Effector CD4-positive, alpha-beta T cell (primary cell): ENCODE data around the gene NAP1L1.

Source experiments
- DNase-seq: peaks from one replicate; pipeline ENCODE4 v3.0.0-alpha.2; 2020

Gene NAP1L1

DNA sequence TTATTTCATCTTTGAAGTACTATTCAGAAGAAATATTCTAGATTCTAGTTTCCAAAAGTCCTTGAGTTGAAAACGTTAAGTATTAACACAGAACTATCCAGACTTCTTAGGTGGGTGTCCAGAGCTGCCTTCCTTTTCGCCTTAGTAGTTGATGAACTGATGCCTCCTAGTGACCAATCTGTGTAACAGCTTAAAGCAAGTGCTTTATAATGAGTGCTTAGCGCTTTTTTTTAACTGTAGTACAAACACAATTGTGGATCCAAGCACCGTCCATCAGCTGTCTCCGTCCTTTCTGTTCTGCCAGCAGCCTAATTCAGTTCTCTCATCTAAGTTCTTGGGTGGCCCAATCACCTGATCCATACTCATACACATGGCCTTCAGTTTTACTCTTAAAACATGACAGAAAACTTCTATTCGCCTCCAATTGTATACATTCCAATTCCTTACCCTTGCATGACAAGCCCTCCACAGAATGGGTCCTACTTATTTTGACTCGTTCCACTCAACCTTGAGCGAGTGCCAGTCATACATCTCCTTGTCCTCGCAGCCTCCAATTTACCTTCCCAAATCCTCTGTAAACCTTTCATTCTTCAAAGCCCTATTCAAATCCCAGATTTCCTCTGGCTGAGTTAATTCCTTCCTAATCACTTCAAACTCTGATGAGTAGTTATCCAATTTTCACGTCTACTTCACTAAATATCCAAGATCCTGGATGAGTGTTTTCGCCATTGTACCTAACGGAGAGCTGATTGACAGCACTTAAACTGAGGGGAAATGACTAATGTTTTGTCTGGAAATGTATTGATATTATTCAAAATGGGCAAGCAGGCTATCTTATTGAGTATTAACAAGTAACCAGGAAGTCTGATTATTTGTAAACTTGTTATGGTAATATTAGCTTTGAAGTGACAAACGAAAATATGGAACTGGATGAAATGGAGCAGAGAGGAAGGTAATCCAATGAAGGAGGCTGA, 47.1 kb downstream of the NAP1L1 start:
- DNase-seq: peak; percentile 18

- no peak for DNase-seq
Measured at GRCh38 chr12:76035045-76035444, 49.4 kb downstream of the NAP1L1 start.

DNA sequence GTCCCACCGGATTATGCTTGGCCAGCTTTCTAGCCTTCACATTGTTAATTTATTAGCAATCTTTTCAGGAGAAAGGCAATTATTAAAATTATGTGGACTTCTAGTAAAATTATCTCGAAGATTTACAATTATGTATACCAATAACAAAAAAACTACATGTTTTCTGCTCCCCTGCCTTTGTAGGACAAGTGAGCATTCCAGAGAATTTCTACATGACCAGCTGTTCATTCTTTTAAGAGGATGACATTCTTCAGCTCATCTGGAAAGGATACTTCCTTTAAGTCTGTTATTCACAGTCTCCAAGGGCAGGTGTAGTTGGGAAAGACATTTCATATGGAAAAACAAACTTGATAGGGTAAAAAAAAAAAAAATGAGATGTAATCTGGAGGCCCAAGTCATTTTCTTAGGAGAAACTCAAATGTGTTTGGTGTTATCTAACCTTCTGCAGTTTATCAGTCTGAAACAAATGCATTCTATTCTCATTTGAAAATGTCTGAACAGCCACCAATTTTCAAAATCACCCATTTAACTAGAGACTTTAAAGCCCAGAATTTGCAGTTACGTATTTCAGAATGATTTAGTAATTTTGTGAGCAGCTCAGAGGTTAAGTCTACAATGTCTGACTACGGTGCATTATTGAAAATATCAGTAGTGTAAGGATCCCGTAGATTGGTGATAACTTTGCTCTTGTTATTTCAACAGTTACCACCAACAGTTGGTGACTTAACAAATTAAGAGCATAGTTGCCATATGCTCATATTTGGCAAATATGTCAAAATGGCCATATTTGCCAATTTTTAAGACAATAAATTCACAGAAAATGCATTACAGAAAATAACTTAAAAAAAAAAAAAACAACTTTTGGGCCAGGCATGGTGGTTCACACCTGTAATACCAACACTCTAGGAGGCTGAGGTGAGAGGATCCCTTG, 51.1 kb downstream of the NAP1L1 start:
- no peak for DNase-seq

DNA sequence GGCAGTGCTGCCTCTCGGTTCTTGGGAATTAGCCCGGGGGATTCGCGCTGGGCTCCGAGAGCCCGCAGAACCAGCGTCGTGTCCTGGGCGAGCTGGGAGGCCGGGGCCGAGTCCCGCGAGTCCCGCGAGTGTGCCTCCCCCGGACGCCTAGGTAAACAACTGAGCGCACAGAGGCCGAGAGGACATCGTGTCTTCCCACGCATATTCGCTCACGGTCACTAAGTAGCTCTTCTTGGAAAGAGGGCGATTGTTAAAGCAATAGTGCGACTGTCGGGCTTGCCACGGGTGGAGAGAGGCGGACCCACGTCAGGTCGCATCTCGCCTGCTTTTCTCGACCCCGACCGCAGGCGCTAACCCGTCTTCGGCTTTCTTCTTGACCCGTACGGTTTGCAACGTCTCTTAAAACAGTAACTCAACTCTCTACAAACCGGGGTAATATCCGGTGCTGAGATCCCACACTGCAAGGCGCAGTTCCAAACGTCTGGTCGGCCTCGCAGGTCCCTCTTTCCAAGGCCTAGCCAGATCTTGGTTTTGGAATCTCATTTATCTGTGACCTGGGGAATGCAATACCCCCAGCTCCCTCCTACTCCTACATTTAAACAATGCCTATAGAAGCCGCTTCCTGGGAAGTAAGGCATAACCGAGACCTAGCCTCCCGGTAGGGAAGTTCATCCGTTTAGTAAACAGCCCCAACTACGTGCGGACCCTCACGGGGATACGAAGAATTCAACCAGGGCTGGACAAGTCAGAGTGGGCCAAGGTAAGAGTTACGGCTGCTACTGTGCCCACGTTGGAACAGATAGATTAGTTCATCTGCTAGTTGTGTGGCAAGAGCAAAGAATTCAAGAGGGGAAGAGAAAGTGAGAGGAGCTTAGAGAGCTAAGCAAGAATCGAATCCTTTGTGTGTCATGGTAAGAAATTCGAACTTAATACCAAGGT, 52.2 kb downstream of the NAP1L1 start:
- DNase-seq: peak; percentile 7

DNA sequence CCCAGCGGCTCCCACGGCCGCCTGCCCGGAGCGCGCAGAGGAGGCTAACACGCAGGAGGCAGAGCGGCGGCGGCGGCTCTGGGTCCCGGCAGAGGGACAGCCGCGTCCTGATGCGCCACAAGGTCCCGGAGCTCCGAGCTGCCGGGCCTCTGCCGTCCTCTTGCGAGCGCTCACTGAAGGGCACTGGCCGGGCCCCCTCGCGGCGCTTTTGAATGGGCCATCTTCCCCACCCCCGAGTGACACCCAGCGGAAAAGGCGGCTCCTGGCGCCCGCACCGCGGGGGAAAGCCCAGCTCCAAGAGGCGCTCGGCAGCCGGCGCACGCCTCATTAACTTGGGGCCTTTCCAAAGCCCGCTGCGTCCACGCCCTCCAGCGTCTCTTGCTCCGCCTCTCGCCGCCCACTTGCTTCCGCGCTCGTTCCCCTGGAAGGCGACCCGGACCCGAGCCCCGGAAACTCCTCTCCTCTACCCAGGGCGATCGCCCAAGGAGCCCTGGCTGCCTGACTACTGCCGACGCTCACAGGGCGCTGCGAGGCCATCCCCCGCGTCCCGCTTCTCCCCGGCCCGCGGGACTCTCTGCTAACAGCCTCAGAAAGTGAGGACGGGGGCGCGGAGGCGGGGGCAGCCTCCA, 53.0 kb downstream of the NAP1L1 start, which contains the start of gene PHLDA1:
TSS of gene PHLDA1 (minus strand) at position 363 of the 629 bp plus-strand sequence.
- peak; percentile 87 for DNase-seq

- DNase-seq: no peak
Measured at GRCh38 chr12:76031081-76031413, 53.4 kb downstream of the NAP1L1 start.

GRCh38 chr12:76030341-76031080, 54.0 kb downstream of the NAP1L1 start:
- peak; percentile 15 for DNase-seq

DNA sequence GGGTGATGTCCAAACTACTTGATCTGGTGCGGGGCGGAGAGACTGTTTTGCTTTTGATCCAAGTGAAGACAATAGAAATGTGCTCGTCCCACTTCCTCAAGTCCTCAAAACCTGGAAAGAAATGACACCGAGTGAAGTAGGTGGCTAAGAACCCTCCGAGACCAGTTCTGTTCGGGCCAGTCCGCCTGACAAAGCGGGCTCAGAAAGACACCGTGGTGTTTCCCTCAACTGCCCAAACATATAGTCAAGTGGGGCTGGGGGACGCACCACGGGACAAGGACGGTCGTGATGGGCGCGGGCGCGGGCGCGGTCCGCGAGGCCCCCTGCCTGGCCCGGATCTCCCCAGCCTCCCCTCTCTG, 54.5 kb downstream of the NAP1L1 start:
- no peak for DNase-seq

DNA sequence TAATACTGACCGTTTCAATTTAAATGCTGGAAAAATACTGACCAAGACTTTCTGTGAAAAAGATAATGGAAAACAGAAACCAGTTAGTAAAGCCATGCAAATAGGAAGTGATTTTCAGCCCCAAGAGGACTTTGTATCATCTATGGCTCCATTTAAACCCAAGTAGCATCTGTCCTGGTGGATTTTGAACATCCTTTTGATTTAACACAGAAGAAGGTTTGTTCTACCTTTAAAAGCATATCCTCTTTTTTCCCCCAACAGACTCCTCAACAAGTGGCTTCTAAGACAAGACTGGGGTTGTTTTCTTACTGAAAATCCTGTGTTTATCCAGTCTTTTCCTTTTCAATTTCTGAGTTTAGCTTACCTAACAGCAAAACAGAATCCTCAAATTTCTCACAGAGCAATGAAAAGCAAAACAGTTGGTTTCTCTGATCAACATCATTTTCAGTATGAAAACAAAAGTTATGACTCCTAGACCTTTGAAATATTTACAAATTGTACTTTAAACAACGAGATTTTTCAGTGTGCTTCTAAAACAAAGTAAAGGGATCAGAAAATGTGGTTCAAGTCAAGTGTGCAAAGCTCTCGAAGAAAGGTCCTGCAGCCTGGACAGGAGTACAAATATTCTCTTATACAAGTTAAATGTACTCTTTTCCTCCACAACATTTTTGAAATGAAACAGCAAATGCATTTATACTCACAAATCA, 55.8 kb downstream of the NAP1L1 start:
- DNase-seq: no peak

DNA sequence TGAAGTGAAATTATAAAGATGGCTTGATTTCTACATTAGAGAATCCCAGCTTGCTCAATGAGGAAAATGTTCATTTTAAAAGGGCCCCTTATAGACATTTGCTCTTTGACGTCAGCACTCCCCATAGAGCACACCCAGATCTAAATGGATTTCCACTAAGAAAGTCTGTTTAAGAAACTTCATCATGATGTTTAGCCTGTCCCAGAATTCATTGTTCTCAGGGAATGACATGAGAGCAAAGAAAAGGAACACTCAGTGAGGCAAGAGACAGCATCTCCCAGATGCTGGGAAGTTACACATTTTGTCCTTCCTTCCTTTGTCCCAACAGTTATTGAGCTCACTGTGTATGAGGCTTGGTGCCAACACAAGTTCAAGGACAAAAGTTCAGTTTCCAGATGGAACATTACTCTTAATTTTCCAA, 57.8 kb downstream of the NAP1L1 start:
- DNase-seq: no peak

DNA sequence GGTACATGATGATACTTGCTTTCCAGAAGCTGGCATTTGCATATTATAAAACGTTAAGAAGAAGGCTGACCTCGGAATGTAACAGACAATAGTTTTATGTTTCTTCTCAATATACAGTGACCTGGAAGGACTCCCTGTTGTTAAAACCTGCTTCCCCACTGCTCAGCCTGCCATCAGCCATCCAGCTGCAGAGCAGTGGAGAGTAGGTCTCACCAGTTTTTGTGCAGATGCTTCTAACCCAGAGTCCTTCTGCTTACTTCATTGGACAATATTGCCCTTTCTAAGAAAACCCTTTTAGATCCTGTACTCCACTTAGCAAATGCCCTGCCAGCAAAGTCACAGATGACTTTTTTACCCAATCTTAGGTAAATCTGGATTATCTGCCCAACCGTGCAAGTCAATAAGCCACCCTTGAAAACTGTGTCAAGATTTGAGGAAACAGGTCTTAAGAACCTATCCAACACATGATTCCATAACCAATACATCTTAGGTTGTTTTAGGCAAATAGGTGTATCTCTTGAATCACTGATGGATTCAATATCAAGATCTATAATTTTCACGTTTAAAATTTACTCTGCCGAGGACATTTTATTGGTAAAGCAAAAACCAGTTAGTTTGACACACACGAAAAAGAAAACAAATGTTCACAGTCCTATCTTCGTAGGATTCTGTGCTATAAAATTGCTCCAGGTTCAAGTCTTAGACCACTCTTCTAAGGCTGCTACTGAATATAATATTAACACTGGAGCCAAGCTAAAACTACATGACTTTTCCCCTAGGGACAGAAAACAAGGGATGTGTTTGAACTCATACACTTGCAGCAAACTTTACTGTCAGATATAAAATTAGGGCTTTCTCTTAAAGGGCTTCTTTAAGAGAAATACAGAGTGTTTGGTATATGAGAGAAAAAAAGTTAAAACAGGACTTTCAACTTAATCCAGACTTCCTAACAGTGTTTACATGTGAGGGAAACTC, 58.6 kb downstream of the NAP1L1 start:
- no peak for DNase-seq

GRCh38 chr12:76024942-76025600, 59.4 kb downstream of the NAP1L1 start:
- no peak for DNase-seq

GRCh38 chr12:76024102-76024781, 60.2 kb downstream of the NAP1L1 start:
- DNase-seq: no peak

GRCh38 chr12:76023069-76023690, 61.3 kb downstream of the NAP1L1 start:
- no peak for DNase-seq

GRCh38 chr12:76022506-76022905, 62.0 kb downstream of the NAP1L1 start:
- no peak for DNase-seq

GRCh38 chr12:76020731-76021672, 63.5 kb downstream of the NAP1L1 start:
- peak; percentile 60 for DNase-seq
